DND-41 (cell line): Measurements from ENCODE around the gene CATSPER3.

Source experiments
- ATAC-seq: fragments of 200-7000 bp; cut with Tn5 transposase; 3 replicates; pipeline ENCODE4 v1.9.1; 2021; ENCODE audit warnings: low read depth; ENCODE audit not compliant: insufficient read depth
- DNase-seq: peaks from one replicate; pipeline ENCODE4 v3.0.0-alpha.2; 2020
- H2AFZ ChIP-seq: 2 replicates; pipeline ENCODE4 v1.6.0; 2012; ENCODE audit warnings: low read depth, low read length
- H3K27ac ChIP-seq: 2 replicates; pipeline ENCODE4 v1.5.1; 2012; ENCODE audit warnings: low read length, inconsistent platforms
- H3K27me3 ChIP-seq: fragments of 200-600 bp; sonication (generic); 2 replicates; pipeline ENCODE4 v1.6.0; 2012; ENCODE audit warnings: low read length, mild to moderate bottlenecking, inconsistent platforms; ENCODE audit not compliant: insufficient read depth, poor library complexity
- H3K36me3 ChIP-seq: 2 replicates; pipeline ENCODE4 v1.5.1; 2012; ENCODE audit warnings: low read length, inconsistent platforms; ENCODE audit not compliant: insufficient read depth
- H3K4me1 ChIP-seq: 2 replicates; pipeline ENCODE4 v1.5.1; 2012; ENCODE audit warnings: mild to moderate bottlenecking, low read length; ENCODE audit not compliant: insufficient read depth
- H3K4me2 ChIP-seq: 2 replicates; pipeline ENCODE4 v1.6.0; 2012; ENCODE audit warnings: mild to moderate bottlenecking, moderate library complexity, low read length, inconsistent platforms; ENCODE audit not compliant: insufficient read depth
- H3K4me3 ChIP-seq, 2 experiments: fragments of 200-600 bp in 1 of 2; shearing (Covaris generic) in 1 of 2; 2 replicates each; pipeline ENCODE4 v1.5.1; 2012 to 2016; ENCODE audit warnings: inconsistent platforms in 2 of 2, low read length in 2 of 2, mild to moderate bottlenecking in 2 of 2, low read depth in 1 of 2, moderate library complexity in 1 of 2
- H3K79me2 ChIP-seq: 2 replicates; pipeline ENCODE4 v1.6.0; 2012; ENCODE audit warnings: low read length, inconsistent platforms; ENCODE audit not compliant: insufficient read depth
- H3K9ac ChIP-seq: 2 replicates; pipeline ENCODE4 v1.6.0; 2012; ENCODE audit warnings: low read depth, mild to moderate bottlenecking, inconsistent platforms, low read length, moderate library complexity
- H3K9me3 ChIP-seq: 2 replicates; pipeline ENCODE4 v1.5.1; 2012; ENCODE audit warnings: low read length, moderate library complexity, mild to moderate bottlenecking, inconsistent platforms; ENCODE audit not compliant: insufficient read depth, severe bottlenecking
- H4K20me1 ChIP-seq: 2 replicates; pipeline ENCODE4 v1.6.0; 2012; ENCODE audit warnings: low read length; ENCODE audit not compliant: insufficient read depth
- CTCF ChIP-seq: IDR thresholded peaks from 2 replicates; pipeline ENCODE4 v1.5.1; 2012; ENCODE audit warnings: borderline replicate concordance, low read length, moderate library complexity, mild to moderate bottlenecking; ENCODE audit not compliant: poor library complexity, severe bottlenecking; ENCODE audit errors: extremely low read depth
- EZH2 ChIP-seq: IDR thresholded peaks from 3 replicates; pipeline ENCODE4 v1.6.1; 2012; ENCODE audit warnings: borderline replicate concordance, low read depth, mild to moderate bottlenecking, moderate library complexity, low read length, inconsistent platforms; ENCODE audit not compliant: severe bottlenecking

The CATSPER3 gene

GRCh38 chr5:135011355-135012032 is 43.8 kb downstream of the CATSPER3 start:
- DNase-seq = no peak
- no peak for ATAC-seq
- no peaks in the 10 kb centered on the region for H3K27me3 ChIP-seq
- no peak overlapping the region for H3K4me3 ChIP-seq
- H2AFZ ChIP-seq = no peak overlapping the region
- H3K79me2 ChIP-seq = no peaks in the 10 kb centered on the region
- H3K27ac ChIP-seq = no peak overlapping the region
- H3K4me1 ChIP-seq = no peaks in the 10 kb centered on the region
- no peaks in the 10 kb centered on the region for H3K9me3 ChIP-seq
- no peaks in the 10 kb centered on the region for H4K20me1 ChIP-seq
- TF ChIP-seq EZH2 (no peak), CTCF (no peak)
- H3K36me3 ChIP-seq = no peaks in the 10 kb centered on the region
- no peak overlapping the region for H3K9ac ChIP-seq
- H3K4me2 ChIP-seq = no peak overlapping the region

DNA sequence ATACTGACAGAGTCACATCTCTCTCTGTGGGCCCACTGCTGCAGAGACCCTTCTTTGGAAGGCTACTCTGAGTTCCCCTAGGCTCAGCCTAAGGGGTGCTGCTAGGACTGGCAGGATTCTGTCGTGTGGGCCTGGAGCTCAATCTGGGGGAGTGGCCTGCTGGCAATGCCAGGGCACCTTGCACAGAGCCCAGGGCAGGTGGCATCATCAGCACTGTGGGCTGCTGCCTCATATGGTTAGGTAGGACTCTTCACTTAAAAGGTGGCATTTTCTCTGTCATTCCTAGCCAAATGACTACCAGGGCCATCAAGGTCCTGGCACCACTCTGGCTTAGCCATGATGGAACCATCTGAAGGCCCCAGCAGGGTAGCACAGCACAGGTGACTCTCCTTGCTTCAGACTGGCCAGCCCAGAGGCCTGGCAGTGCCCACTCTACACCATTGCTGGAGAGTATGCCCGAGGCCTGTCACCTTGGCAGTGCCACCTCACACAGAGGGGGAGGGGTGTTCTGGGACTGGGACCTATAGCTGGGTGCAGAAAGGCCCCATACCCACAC is 44.4 kb downstream of the CATSPER3 start:
- Histone ChIP-seq H3K4me3 (no peak overlapping the region), H3K79me2 (no peaks in the 10 kb centered on the region), H3K9ac (no peak overlapping the region), H4K20me1 (no peaks in the 10 kb centered on the region), H3K27ac (no peak overlapping the region), H3K4me1 (no peaks in the 10 kb centered on the region), H3K9me3 (no peaks in the 10 kb centered on the region), H3K36me3 (no peaks in the 10 kb centered on the region), H3K4me2 (no peak overlapping the region), H2AFZ (no peak overlapping the region), H3K27me3 (no peaks in the 10 kb centered on the region)
- TF ChIP-seq EZH2 (no peak), CTCF (no peak)
- DNase-seq = no peak
- no peak for ATAC-seq

DNA sequence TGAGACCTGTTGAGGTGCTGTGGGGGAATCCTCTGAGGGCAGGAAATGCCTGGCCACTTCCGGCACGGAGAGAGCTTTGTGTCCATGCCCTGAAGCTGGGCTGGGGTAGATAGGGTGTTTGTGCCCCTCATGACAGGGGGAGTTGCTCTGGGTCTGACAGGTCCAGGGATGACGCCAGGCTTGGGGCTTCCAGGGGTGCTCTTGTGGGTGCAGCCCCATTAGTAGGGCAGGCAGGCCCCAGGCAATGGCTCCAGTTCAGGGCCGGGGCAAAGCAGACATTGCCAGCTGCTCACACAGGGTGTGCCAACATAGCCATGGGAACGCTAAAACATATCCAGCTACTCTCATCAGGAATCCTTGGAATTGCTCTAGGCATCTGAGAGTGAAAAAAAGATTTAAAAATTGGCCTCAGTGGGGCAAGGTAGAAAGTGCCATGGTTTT is 45.3 kb downstream of the CATSPER3 start:
- no peak overlapping the region for H2AFZ ChIP-seq
- H3K9me3 ChIP-seq = no peaks in the 10 kb centered on the region
- H3K79me2 ChIP-seq = no peaks in the 10 kb centered on the region
- H3K4me3 ChIP-seq = no peak overlapping the region
- ATAC-seq (no peak), DNase-seq (no peak)
- no peak overlapping the region for H3K9ac ChIP-seq
- no peaks in the 10 kb centered on the region for H3K36me3 ChIP-seq
- H3K27me3 ChIP-seq = no peaks in the 10 kb centered on the region
- no peaks in the 10 kb centered on the region for H3K4me1 ChIP-seq
- TF ChIP-seq EZH2 (no peak), CTCF (no peak)
- no peak overlapping the region for H3K27ac ChIP-seq
- no peak overlapping the region for H3K4me2 ChIP-seq
- no peaks in the 10 kb centered on the region for H4K20me1 ChIP-seq
